Activated CD8-positive, alpha-beta T cell treated with anti-CD3 and anti-CD28 coated beads, Interleukin-2, amount 10 ng/mL, durations not matched to agents 7 days and 5 days (primary cell): ENCODE results near the gene ZFR2. TPM values are rescaled to one million over a fixed set of nuclear protein-coding genes. Genes with fewer than 3 reads are reported as not detected.
"Not testable (repeated sequence)": the region's sequence is repeated elsewhere in the genome, so short reads cannot be mapped to it uniquely, and the experiment has no call there.

Experiments used
- ATAC-seq: fragments of 150-1000 bp; cut with Tn5 transposase; one replicate; pipeline ENCODE4 v1.10.0; 2021; ENCODE audit warnings: moderate library complexity
- CTCF ChIA-PET: fragments of 350-600 bp; sonication (Branson Sonifier 250); formaldehyde crosslinking; loops from one replicate; lab custom pipeline; 2021; ENCODE audit warnings: antibody characterized with exemption; lab: Charles Lee
- POLR2A ChIA-PET: fragments of 350-600 bp; sonication (Branson Sonifier 250); formaldehyde crosslinking; loops from one replicate; lab custom pipeline; 2021; ENCODE audit warnings: antibody characterized with exemption; lab: Charles Lee
- DNase-seq: peaks from one replicate; pipeline ENCODE4 v3.0.0-alpha.2; 2020
- H3K27ac Mint-ChIP-seq: one replicate; pipeline ENCODE4 v1.8.0; 2021; ENCODE audit warnings: mild to moderate bottlenecking, mixed read lengths
- H3K27me3 Mint-ChIP-seq: one replicate; pipeline ENCODE4 v1.8.0; 2021; ENCODE audit warnings: low read depth, mixed read lengths
- H3K36me3 Mint-ChIP-seq: one replicate; pipeline ENCODE4 v1.8.0; 2021; ENCODE audit warnings: low read depth, mixed read lengths
- H3K4me1 Mint-ChIP-seq: one replicate; pipeline ENCODE4 v1.8.0; 2021; ENCODE audit warnings: low read depth, mixed read lengths
- H3K4me3 Mint-ChIP-seq: one replicate; pipeline ENCODE4 v1.8.0; 2021; ENCODE audit warnings: mild to moderate bottlenecking, mixed read lengths
- H3K9me3 Mint-ChIP-seq: one replicate; pipeline ENCODE4 v1.8.0; 2022; ENCODE audit warnings: mixed read lengths; ENCODE audit not compliant: insufficient read depth
- total RNA-seq, 2 experiments: library from RNA; stranded (reverse); gene quantifications; one replicate each; pipeline ENCODE4 v1.2.3, GENCODE V29; 2021

The ZFR2 gene
- total RNA-seq, 2 experiments from 2014 or later = 0.24 to 0.42 TPM

GRCh38 chr19:3895788-3896187 lies 26.9 kb upstream of the ZFR2 start:
- no peaks in the 10 kb centered on the region for H3K27me3 Mint-ChIP-seq
- peaks cover 2% of the 10 kb centered on the region for H3K36me3 Mint-ChIP-seq
- H3K9me3 Mint-ChIP-seq = peaks cover 5% of the 10 kb centered on the region
- H3K27ac Mint-ChIP-seq = no peak overlapping the region
- no peak overlapping the region for H3K4me3 Mint-ChIP-seq
- POLR2A ChIA-PET = interaction anchor here (0.6 kb wide), 1 partner anchor 50 kb away, joined by 3 read pairs; no protein-coding TSS in a partner anchor
- ATAC-seq = no peak
- peaks cover 9% of the 10 kb centered on the region for H3K4me1 Mint-ChIP-seq
- CTCF ChIA-PET = no interaction called here
- no peak for DNase-seq

GRCh38 chr19:3894959-3895358 lies 26.1 kb upstream of the ZFR2 start:
- H3K36me3 Mint-ChIP-seq, H3K9me3 Mint-ChIP-seq, H3K27ac Mint-ChIP-seq, H3K27me3 Mint-ChIP-seq, ATAC-seq, H3K4me3 Mint-ChIP-seq, DNase-seq, H3K4me1 Mint-ChIP-seq, CTCF ChIA-PET: not testable (repeated sequence)
- POLR2A ChIA-PET = interaction anchor here (0.6 kb wide), 1 partner anchor 51 kb away, joined by 3 read pairs; no protein-coding TSS in a partner anchor

- H3K9me3 Mint-ChIP-seq = peaks cover under 1% of the 10 kb centered on the region
- H3K36me3 Mint-ChIP-seq = no peaks in the 10 kb centered on the region
- H3K27ac Mint-ChIP-seq = no peak overlapping the region
- ChIA-PET POLR2A (no interaction called here), CTCF (no interaction called here)
- H3K4me3 Mint-ChIP-seq = no peak overlapping the region
- H3K4me1 Mint-ChIP-seq = peaks cover 7% of the 10 kb centered on the region
- DNase-seq (no peak), ATAC-seq (no peak)
- H3K27me3 Mint-ChIP-seq = no peaks in the 10 kb centered on the region
Measured at GRCh38 chr19:3893509-3894179, 24.8 kb upstream of the ZFR2 start.

GRCh38 chr19:3890591-3890990 lies 21.8 kb upstream of the ZFR2 start:
- POLR2A ChIA-PET = interaction anchor here (0.5 kb wide), 1 partner anchor 135 kb away, joined by 5 read pairs; no protein-coding TSS in a partner anchor
- H3K27ac Mint-ChIP-seq = no peak overlapping the region
- no peaks in the 10 kb centered on the region for H3K27me3 Mint-ChIP-seq
- DNase-seq = no peak
- H3K4me3 Mint-ChIP-seq = no peak overlapping the region
- no peaks in the 10 kb centered on the region for H3K4me1 Mint-ChIP-seq
- no peaks in the 10 kb centered on the region for H3K36me3 Mint-ChIP-seq
- CTCF ChIA-PET = interaction anchor here (1.4 kb wide), 1 partner anchor 69 kb away, joined by 3 read pairs; no protein-coding TSS in a partner anchor
- no peaks in the 10 kb centered on the region for H3K9me3 Mint-ChIP-seq
- ATAC-seq = no peak

- CTCF ChIA-PET = no interaction called here
- POLR2A ChIA-PET = no interaction called here
- H3K4me3 Mint-ChIP-seq = no peak overlapping the region
Measured at GRCh38 chr19:3882041-3882384, 13.2 kb upstream of the ZFR2 start.

GRCh38 chr19:3881272-3882040 lies 12.6 kb upstream of the ZFR2 start:
- H3K27me3 Mint-ChIP-seq = peaks cover 23% of the 10 kb centered on the region
- no peak overlapping the region for H3K27ac Mint-ChIP-seq
- H3K9me3 Mint-ChIP-seq = no peaks in the 10 kb centered on the region
- ChIA-PET POLR2A (no interaction called here), CTCF (no interaction called here)
- H3K36me3 Mint-ChIP-seq = no peaks in the 10 kb centered on the region
- peaks cover 5% of the 10 kb centered on the region for H3K4me1 Mint-ChIP-seq
- ATAC-seq = no peak
- H3K4me3 Mint-ChIP-seq = no peak overlapping the region
- DNase-seq = no peak

More at GRCh38 chr19:3882041-3882384, 13.2 kb upstream of the ZFR2 start:
- peaks cover 5% of the 10 kb centered on the region for H3K4me1 Mint-ChIP-seq
- H3K36me3 Mint-ChIP-seq = no peaks in the 10 kb centered on the region
- no peak overlapping the region for H3K27ac Mint-ChIP-seq
- H3K9me3 Mint-ChIP-seq = no peaks in the 10 kb centered on the region
- ATAC-seq = no peak
- DNase-seq = no peak
- H3K27me3 Mint-ChIP-seq = peaks cover 23% of the 10 kb centered on the region

GRCh38 chr19:3880471-3881271 lies 11.8 kb upstream of the ZFR2 start, which contains the start of gene ATCAY:
TSS of gene ATCAY (plus strand) at chr19:3880685. CDS start at chr19:3885768, 5,083 bp downstream.
- H3K27me3 Mint-ChIP-seq = peaks cover 23% of the 10 kb centered on the region
- H3K36me3 Mint-ChIP-seq = no peaks in the 10 kb centered on the region
- no peak within 1 kb of the TSS for H3K27ac Mint-ChIP-seq
- H3K4me3 Mint-ChIP-seq = no peak within 1 kb of the TSS
- ChIA-PET CTCF (no interaction called here), POLR2A (no interaction called here)
- no peaks in the 10 kb centered on the region for H3K9me3 Mint-ChIP-seq
- peaks cover 5% of the 10 kb centered on the region for H3K4me1 Mint-ChIP-seq
- ATAC-seq (no peak), DNase-seq (no peak)

GRCh38 chr19:3879656-3880055 lies 10.8 kb upstream of the ZFR2 start:
- POLR2A ChIA-PET = no interaction called here
- ATAC-seq = no peak
- Mint-ChIP-seq H3K4me1 (peaks cover 5% of the 10 kb centered on the region), H3K27ac (no peak overlapping the region), H3K9me3 (no peaks in the 10 kb centered on the region), H3K4me3 (no peak overlapping the region), H3K36me3 (no peaks in the 10 kb centered on the region), H3K27me3 (peaks cover 23% of the 10 kb centered on the region)
- DNase-seq = no peak
- CTCF ChIA-PET = no interaction called here

- H3K27ac Mint-ChIP-seq, POLR2A ChIA-PET, H3K9me3 Mint-ChIP-seq, ATAC-seq, DNase-seq, CTCF ChIA-PET, H3K4me3 Mint-ChIP-seq, H3K36me3 Mint-ChIP-seq, H3K27me3 Mint-ChIP-seq, H3K4me1 Mint-ChIP-seq: not testable (repeated sequence)
Measured at GRCh38 chr19:3874695-3875094, 5.9 kb upstream of the ZFR2 start.

GRCh38 chr19:3873151-3873550 lies 4.3 kb upstream of the ZFR2 start:
- H3K4me1 Mint-ChIP-seq = peaks cover 6% of the 10 kb centered on the region
- H3K27ac Mint-ChIP-seq = no peak overlapping the region
- no peaks in the 10 kb centered on the region for H3K9me3 Mint-ChIP-seq
- ATAC-seq (no peak), DNase-seq (no peak)
- no peak overlapping the region for H3K4me3 Mint-ChIP-seq
- H3K27me3 Mint-ChIP-seq = peaks cover 10% of the 10 kb centered on the region
- ChIA-PET CTCF (no interaction called here), POLR2A (no interaction called here)
- H3K36me3 Mint-ChIP-seq = no peaks in the 10 kb centered on the region

GRCh38 chr19:3867971-3868769 lies 668 bp downstream of the ZFR2 start:
- no peak overlapping the region for H3K4me3 Mint-ChIP-seq
- CTCF ChIA-PET = no interaction called here

More at GRCh38 chr19:3867971-3868769, 668 bp downstream of the ZFR2 start:
- H3K36me3 Mint-ChIP-seq = no peaks in the 10 kb centered on the region
- POLR2A ChIA-PET = no interaction called here
- H3K4me1 Mint-ChIP-seq = peaks cover 6% of the 10 kb centered on the region
- DNase-seq (no peak), ATAC-seq (no peak)
- no peaks in the 10 kb centered on the region for H3K9me3 Mint-ChIP-seq
- peaks cover 28% of the 10 kb centered on the region for H3K27me3 Mint-ChIP-seq
- no peak overlapping the region for H3K27ac Mint-ChIP-seq
